Kidney capillary endothelial cell (primary cell): ENCODE results near the gene TMEM190.

Experiments
- DNase-seq: peaks from one replicate; pipeline ENCODE4 v3.0.0-alpha.2; 2018; ENCODE audit warnings: low spot score

Gene TMEM190

DNA sequence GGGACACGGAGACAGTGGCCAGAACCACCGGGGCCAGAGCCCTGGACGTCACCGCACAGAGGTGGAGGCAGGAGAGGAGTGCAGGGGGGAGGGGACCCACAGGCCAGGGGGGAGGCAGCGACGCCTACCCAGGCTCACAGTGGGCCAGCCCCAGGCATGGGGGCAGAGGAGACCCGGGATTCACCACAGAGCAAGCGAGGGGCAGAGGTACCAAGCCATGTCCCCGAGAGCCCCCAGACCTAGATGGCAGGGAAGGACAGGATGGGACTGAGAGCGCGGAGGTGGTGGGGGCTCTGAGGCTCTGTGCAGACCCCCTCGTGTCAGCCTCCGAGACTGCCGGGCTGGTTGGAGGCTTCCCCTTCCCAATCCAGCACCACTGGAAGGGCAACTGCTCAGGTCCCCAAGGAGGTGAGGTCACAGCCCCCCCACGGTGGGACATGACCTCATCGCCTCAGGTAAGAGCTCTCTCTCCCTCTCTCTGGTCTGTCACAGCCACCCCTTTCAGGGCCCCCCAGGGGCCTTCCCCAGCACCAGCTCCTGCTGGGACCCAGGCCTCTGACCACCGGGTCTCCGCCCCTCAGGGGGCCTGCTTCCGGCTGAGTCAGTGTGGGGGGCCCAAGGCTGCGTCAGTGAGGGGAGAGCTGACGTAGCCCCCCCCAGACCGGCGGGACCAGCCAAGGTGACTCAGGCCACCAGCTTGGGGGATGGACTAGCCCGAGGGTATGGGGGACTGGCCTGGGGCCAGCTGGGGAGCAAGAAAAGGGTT is 4.1 kb upstream of the TMEM190 start:
- DNase-seq, result peak; percentile 10

GRCh38 chr19:55373306-55373992 is 3.2 kb upstream of the TMEM190 start:
- DNase-seq, result no peak

- no peak for DNase-seq
Observed at GRCh38 chr19:55373993-55374757, 2.5 kb upstream of the TMEM190 start.

GRCh38 chr19:55377356-55378131 is 918 bp downstream of the TMEM190 start:
- no peak for DNase-seq

DNA sequence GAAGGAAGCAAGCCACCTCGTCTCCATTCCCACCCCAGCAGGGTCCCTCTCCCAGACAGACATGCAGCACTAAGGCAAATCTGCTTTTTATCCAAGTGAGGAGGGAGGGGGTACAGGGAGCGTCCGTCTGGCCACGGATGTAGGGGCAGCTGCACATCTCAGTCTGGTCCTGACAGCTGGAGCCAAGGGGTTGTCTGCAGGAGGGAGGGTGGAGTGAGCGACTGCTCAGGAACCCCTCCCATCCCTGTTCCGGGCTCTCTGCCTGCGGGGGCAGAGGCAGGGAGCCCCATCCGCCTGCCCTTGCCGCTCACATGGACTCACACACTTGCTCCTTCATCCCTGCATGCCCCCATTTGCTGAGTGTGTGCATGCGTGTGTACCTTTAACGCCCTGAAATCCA is 2.5 kb downstream of the TMEM190 start:
- no peak for DNase-seq

GRCh38 chr19:55382013-55382412 is 5.4 kb downstream of the TMEM190 start:
- no peak for DNase-seq

GRCh38 chr19:55382522-55383054 is 6.0 kb downstream of the TMEM190 start:
- no peak for DNase-seq

DNA sequence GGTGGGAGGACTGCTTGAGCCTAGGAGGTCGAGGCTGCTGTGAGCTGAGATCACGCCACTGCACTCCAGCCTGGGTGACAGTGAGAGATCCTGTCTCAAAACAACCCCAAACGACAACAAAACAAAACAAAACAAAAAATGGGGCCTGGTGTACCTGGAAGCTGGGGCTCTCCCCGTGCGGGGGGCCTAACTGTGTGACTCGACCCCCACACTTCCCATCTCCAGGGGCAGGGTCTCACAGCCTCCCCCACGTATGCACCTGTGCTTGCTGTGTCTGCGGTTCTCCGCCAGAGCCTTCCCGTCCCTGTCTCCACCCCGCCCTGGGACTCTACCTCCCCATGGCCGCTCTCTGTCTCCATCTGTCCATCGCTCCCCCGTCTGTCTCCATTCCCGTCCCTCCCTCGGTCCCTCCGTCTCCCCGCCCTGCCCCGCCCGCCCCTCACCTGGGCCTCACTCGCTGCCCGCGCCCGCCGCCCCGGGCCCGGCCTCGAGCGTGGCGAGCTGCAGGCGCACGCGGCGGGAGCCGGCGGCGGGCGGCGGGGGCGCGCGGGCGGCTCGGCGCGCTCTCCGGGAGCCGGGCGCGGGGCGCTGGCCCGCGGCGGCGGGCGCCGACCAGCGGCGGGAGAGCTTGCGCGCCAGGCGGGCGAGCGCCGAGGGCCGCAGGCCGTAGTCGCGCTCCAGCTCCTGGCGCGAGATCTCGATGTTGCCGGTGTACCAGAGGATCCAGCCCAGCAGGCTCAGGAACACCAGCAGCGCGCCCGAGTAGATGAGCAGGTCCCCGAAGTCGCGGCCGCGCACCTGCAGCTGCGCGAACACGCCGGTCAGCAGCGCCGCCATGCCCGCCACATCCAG is 6.9 kb downstream of the TMEM190 start:
- peak; percentile 65 for DNase-seq

DNA sequence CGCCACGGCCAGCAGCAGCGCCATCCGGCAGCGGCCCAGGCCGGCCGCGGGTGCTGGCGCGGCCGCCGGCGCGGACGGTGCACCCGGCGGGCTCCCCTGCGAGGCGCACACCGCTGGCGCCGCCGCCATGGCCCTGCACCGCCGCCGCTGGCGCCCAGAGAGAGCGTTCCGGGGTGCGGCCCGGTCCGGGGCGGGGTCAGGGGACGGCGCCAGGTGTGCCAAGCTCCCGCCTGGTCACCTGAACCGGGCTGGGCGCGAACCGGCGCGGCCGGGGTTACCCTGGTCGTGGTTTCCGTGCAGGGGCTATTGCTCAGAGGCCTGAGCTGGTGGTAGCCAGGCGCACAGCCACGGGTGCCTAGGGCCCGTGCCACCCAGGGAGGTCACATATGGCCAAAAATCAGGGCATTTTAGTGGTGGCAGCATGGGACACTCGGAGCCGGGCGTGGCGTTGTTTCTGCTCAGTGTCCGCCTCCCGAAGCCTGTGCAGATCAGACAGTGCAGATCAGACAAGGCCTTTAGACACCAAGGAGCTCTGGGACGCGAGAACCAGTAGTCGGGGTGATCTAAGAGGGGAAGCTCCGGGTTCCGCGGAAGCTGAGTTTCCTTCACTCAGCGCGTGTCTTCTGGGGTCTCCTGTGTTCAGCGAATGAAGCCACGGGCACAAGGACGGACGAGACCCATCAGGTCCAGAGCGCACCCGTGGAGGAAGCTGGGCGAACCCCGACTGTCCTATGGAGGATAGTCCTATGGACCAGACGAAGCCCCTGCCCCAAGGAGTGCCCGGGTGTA is 7.7 kb downstream of the TMEM190 start, which contains the start of gene TMEM238:
Gene TMEM238, minus strand, starts transcription at position 162 of the 789 bp plus-strand sequence. Its CDS starts 33 bp downstream, at position 129.
- DNase-seq, result no peak

DNA sequence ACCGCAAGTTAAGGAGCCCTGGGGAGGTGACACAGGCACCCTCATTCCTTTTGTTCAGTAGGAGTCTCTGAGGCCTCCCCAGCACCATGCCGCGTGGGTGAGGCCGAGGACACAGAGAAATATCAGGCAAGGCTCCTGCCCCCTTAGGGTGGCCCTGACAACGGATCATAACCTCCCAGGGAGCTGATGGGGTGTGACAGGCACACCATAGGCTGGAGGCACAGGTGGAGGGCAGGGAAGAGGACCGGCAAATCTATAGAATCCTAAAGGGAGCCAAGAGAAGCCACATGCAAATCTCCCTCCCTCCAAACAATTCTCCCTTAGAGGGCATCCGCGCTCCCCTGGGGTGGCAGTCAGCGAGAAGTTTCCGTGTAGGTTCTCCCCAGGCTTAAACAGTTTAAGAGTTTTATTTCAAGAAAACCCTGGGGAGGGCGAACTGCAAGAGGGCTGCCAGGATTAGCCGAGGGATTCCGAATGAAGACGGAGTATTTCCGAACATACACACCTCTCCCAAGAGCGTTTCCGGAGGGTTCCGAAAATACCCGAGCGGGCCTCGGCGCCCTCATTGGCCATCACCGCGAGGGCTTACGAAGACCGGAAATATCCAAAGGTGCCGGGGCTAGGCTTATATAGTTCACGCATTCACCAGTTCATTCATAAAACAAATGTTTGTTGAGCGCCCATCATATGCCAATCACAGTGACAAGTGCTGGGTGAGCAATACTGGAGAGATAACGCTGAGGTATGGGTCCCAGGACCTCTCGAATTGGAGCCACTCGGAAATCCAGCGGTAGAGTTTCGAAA is 8.5 kb downstream of the TMEM190 start:
- DNase-seq, result peak; percentile 94

DNA sequence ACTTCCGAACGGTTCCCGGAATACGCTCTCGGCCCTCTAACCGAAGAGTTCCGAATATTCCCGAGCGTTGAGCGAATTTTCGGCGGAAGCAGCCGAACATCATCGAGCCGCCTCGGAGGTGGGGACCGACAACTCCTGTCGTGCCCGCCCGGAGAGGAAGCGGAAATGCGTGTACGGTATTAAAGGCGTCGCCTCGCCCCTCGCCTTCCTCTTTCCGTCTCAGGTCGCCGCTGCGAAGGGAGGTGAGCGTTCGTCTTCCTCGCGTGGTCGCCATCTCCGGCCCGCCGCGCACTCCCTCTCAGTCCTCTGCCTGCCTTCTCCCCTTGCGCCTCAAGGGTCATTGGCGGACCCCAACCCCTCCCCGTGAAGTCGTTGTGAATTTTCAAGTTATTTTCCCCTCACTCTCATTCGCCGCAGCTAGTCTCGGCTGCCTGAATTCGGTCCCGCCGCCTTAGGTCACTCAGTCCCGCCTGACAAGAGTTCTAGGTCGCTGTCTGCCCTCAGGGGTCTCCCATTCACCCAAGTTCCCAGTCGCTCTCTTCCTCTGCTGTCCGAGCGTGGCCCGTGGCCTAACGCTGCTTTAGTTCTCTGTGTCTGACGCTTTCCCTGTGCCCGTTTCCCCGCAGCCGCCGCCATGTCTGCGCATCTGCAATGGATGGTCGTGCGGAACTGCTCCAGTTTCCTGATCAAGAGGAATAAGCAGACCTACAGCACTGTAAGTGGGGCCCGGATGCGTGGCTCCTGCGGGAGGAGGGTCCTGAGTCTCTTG is 9.3 kb downstream of the TMEM190 start, which contains the start of gene RPL28:
Gene RPL28, plus strand, starts transcription at position 209 of the 769 bp plus-strand sequence. Its CDS starts 426 bp downstream, at position 635.
- peak; percentile 97 for DNase-seq

- DNase-seq, result peak; percentile 51
Observed at GRCh38 chr19:55386493-55386971, 9.9 kb downstream of the TMEM190 start.

DNA sequence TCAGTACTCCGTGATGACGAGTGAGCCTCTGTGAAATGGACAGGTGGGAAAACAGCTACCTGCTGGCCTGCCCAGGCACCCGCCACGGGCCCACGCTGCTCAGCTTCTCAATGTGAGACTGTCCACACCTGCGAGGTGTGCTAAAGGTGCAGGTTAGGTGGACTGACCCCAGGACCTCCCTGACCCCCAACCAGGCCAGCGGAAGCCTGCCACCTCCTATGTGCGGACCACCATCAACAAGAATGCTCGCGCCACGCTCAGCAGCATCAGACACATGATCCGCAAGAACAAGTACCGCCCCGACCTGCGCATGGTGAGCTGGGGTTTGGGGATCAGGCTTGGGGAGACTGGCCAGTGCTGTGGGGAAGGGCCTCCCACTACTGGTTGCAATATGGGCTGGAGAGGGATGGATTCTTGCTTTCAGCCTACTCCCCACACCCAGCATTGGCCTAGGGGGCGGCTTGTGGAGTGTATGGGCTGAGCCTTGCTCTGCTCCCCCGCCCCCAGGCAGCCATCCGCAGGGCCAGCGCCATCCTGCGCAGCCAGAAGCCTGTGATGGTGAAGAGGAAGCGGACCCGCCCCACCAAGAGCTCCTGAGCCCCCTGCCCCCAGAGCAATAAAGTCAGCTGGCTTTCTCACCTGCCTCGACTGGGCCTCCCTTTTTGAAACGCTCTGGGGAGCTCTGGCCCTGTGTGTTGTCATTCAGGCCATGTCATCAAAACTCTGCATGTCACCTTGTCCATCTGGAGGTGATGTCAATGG is 11.3 kb downstream of the TMEM190 start:
- no peak for DNase-seq

GRCh38 chr19:55389386-55390317 is 13.0 kb downstream of the TMEM190 start:
- DNase-seq, result no peak

- DNase-seq, result no peak
Observed at GRCh38 chr19:55390461-55390880, 13.8 kb downstream of the TMEM190 start.

DNA sequence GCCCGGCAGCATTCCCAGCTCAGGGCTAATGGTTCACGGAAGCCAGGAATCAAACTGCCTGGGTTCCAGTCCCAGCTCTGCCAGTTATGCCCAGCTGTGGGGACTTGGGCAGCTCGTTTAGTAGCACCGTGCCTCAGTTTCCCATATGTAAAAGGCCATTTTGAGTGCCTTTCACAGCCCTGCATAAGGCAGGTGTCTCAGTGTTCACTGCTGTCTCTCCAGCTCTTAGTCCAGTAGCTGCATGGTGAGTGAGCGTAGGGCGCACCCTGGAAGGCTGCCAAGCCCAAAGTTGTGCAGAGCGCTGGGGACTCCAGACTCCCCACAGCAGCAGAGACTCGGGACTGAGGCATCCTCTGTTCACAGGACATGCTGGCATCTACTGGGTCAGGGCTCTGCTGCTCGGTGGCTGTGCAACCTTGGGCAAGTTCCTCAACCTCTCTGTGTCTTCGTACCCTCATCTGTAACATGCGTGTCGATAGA is 14.6 kb downstream of the TMEM190 start:
- no peak for DNase-seq
